Measurements from ENCODE around the gene SSX3. TPM values are rescaled to one million over a fixed set of nuclear protein-coding genes. Genes with fewer than 3 reads are reported as not detected.
"Not testable (repeated sequence)": the region's sequence is repeated elsewhere in the genome, so short reads cannot be mapped to it uniquely, and the experiment has no call there.

Gene SSX3
- polyA plus RNA-seq (ENCODE audit: insufficient read length in 12 of 12), result not detected
- long read RNA-seq, donor 1, result 0 reads
- long read RNA-seq, donor 2, result 0 reads
- long read RNA-seq, donor 3, result 0 reads
- long read RNA-seq, donor 4, result 0 reads
- long read RNA-seq, donor 5, result 0 reads
- long read RNA-seq, donor 6, result 0 reads
- long read RNA-seq, donor 7, result 0 reads
- long read RNA-seq, donor 8, result 0 reads
- long read RNA-seq, donor 9, result 0 reads
- long read RNA-seq, donor 10, result 0 reads
- long read RNA-seq, donor 11, result 0 reads

DNA sequence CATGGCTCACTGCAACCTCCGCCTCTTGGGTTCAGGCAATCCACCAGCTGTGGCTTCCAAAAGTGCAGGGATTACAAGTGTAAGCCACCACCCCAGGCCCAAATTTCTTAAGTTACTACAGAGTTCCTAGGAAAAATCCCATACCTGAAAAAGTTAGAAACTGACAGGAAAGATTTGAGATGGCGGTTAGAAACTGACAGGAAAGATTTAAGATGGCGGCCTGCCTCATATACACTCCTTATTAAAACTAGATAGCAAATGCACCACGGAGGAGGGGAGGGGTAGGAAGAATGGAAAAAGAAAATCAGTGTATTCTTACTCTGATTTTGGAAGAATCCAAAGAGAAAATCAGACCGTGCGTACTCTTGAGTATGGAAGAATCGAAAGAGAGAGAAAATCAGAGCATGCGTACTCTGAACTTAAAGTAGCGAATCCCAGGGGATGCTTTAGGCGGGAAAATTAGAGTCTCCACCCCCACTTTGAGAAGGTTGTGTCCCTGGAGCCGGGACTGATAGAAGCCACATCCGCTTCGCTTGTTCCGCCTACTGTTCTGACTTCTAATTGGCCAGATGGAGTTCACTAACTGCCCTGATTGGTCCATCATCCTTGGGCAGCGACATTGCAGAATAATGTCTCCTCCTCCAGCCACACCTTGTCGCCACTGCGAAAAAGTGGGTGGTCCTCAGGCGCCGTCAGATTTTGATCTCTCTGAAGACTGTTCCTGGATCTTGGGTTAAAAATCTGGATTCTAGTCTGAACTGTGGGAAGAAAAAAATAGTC, at the start of gene SSX3:
SSX3 (minus strand) TSS at position 389 of the 780 bp plus-strand sequence. CDS start 1,454 bp downstream, outside the sequence.
- not testable (repeated sequence) for DNase-seq

GRCh38 chrX:48397825-48398224, 41.3 kb upstream of the SSX3 start:
- not testable (repeated sequence) for DNase-seq

DNA sequence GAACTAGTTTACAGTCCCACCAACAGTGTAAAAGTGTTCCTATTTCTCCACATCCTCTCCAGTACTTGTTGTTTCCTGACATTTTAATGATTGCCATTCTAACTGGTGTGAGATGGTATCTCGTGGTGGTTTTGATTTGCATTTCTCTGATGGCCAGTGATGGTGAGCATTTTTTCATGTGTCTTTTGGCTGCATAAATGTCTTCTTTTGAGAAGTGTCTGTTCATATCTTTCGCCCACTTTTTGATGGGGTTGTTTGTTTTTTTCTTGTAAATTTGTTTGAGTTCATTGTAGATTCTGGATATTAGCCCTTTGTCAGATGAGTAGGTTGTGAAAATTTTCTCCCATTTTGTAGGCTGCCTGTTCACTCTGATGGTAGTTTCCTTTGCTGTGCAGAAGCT, 40.4 kb upstream of the SSX3 start:
- not testable (repeated sequence) for DNase-seq

DNA sequence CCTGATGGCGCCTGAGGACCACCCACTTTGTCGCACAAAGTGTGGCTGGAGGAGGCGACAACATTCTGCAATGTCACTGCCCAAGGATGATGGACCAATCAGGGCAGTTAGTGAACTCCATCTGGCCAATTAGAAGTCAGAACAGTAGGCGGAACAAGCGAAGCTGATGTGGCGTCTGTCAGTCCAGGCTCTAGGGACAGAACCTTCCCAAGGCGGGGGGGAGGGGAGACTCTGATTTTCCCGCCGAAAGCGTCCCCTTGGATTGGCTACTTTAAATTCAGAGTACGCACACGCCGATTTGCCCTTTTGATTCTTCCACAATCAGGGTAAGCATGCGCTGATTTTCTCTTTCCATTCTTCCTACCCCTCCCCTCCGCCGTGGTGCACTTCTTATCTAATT, 26.7 kb upstream of the SSX3 start, which contains the start of gene SSX4:
SSX4 (plus strand) TSS at position 301 of the 400 bp plus-strand sequence. CDS start 515 bp downstream, outside the sequence.
- not testable (repeated sequence) for DNase-seq

DNA sequence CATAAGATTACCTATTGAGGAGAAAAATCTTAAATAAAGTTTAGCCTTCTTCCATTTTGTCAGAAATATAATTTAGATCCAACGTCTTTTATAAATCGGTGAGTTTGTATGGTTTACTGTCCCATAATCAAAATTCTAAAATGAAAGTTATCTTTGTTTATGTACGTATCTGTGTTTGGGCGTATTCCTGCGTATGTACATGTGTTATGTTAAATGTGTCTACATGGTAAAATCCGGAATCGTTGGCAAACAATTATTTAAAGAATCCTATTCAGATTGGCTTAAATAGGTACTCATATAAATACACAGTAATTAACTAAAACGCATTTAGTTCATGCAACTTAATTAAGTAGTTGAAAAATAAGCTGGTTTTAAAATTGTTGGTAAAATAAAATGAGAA, 13.9 kb upstream of the SSX3 start:
- not testable (repeated sequence) for DNase-seq

DNA sequence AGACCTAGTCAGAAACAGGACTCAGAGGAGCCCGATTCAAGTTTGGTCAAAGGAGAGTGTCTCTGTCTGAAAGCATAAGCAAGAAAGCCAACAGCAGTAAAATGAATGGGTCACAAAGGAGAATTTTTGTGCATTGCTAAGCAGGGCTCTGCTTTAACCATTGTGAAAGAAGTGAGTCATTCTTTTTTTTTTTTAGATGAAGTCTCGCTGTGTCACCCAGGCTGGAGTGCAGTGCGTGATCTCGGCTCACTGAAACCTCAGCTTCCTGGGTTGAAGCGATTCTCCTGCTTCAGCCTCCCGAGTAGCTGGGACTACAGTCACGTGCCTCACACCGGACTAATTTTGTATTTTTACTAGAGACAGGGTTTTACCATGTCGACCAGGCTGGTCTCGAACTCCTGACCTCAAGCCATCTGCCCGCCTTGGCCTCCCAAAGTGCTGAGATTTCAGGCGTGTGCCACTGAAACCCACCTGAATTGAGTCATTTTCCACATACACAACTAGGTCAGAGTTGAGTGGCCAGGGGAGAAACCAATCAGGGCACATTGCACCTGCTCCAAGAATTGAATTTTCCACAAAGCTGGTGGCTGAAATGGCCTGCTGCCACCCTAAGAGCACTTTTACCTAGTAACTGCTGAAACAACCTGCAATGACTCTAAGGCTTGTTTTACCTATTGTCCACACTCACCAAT, 11.4 kb upstream of the SSX3 start:
- DNase-seq, result not testable (repeated sequence)

- DNase-seq, result not testable (repeated sequence)
Measured at GRCh38 chrX:48359281-48359680, 2.8 kb upstream of the SSX3 start.

DNA sequence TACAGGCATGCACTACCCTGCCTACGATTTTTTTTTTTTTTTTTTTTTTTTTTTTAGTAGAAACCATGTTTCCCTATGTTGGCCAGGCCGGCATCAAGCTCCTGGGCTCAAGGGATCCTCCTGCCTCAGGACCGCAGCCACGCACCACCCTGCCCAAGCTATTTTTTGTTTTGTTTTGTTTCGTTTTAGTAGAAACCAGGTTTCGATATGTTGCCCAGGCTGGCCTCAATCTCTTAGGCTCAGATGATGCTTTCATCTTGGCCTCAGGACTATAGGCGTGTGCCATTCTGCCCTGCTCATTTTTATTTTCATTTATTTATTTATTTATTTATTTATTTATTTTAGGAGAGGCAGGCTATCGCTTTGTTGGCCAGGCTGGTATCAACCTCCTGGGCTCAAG, 1.2 kb upstream of the SSX3 start:
- no peak for DNase-seq

DNA sequence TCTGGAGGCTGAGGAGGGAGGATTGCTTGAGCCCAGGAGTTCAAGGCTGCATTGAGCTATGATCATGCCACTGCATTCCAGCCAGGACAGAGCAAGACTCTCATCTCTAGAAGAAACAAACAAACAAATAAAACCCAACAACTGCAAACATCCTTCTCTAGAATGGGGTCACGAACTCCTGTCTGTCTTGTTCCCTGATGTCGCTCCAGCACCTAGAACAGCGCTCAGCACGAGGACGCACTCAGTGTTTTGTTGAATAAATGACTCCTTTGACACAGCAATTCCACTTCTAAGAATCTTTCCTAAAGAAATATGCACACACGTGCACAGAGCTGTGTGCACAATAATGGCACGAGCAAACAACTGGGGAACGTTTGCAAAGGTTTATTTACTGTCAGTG, 10.4 kb downstream of the SSX3 start:
- not testable (repeated sequence) for DNase-seq

- DNase-seq, result not testable (repeated sequence)
Measured at GRCh38 chrX:48313996-48314395, 42.5 kb downstream of the SSX3 start.

GRCh38 chrX:48306175-48306574, 50.3 kb downstream of the SSX3 start:
- no peak for DNase-seq

Other genes with a start within 250 kb of the SSX3 start
- gene SPACA5B, start 226.1 kb downstream of the SSX3 start, polyA plus RNA-seq (ENCODE audit: insufficient read length in 12 of 12), result under 1 TPM in 1 of 12 donors, not detected in 11; 0.36 TPM
- gene SSX5, start 159.9 kb downstream of the SSX3 start, polyA plus RNA-seq (ENCODE audit: insufficient read length in 12 of 12), result not detected
- under 1 TPM in 1 of 12 donors, not detected in 11; 0.12 TPM for gene SSX1, start 101.3 kb downstream of the SSX3 start, polyA plus RNA-seq (ENCODE audit: insufficient read length in 12 of 12)
- not detected for gene SSX4, start 26.8 kb upstream of the SSX3 start, polyA plus RNA-seq (ENCODE audit: insufficient read length in 12 of 12)
- gene SSX4B, start 55.3 kb upstream of the SSX3 start, polyA plus RNA-seq (ENCODE audit: insufficient read length in 12 of 12), result not detected
- gene SLC38A5, start 113.6 kb upstream of the SSX3 start, polyA plus RNA-seq (ENCODE audit: insufficient read length in 12 of 12), result 10 to 100 TPM in 2 of 12 donors, 1 to 10 TPM in 9, not detected in 1; 3.6 to 30.2 (median 7.7) TPM
- 10 to 100 TPM in 11 of 12 donors, not detected in 1; 19.4 to 37.3 (median 25.8) TPM for gene FTSJ1, start 119.5 kb upstream of the SSX3 start, polyA plus RNA-seq (ENCODE audit: insufficient read length in 12 of 12)
- gene PORCN, start 152.3 kb upstream of the SSX3 start, polyA plus RNA-seq (ENCODE audit: insufficient read length in 12 of 12), result 10 to 100 TPM in 1 of 12 donors, 1 to 10 TPM in 10, not detected in 1; 2.5 to 12.9 (median 4.0) TPM
- 10 to 100 TPM in 11 of 12 donors, not detected in 1; 13.1 to 34.0 (median 17.4) TPM for gene EBP, start 165.1 kb upstream of the SSX3 start, polyA plus RNA-seq (ENCODE audit: insufficient read length in 12 of 12)
- 10 to 100 TPM in 1 of 12 donors, 1 to 10 TPM in 10, not detected in 1; 5.8 to 11.3 (median 8.0) TPM for gene TBC1D25, start 183.0 kb upstream of the SSX3 start, polyA plus RNA-seq (ENCODE audit: insufficient read length in 12 of 12)
- 100 to 1,000 TPM; 275 to 787 (median 338) TPM for gene RBM3, start 217.8 kb upstream of the SSX3 start, polyA plus RNA-seq (ENCODE audit: insufficient read length in 12 of 12)
- gene WDR13, start 240.8 kb upstream of the SSX3 start, polyA plus RNA-seq (ENCODE audit: insufficient read length in 12 of 12), result 100 to 1,000 TPM in 2 of 12 donors, 10 to 100 TPM in 9, not detected in 1; 77.4 to 117 (median 87.8) TPM

Data from muscle of arm (tissue), 14 donors.